HG03139 (cell line): ENCODE data around the gene TRIM44.

Experiments used
- ATAC-seq: cut with Tn5 transposase; IDR thresholded peaks from one replicate; pipeline ENCODE4 v1.9.1; 2021; ENCODE audit not compliant: unreplicated experiment

The TRIM44 gene, protein sequence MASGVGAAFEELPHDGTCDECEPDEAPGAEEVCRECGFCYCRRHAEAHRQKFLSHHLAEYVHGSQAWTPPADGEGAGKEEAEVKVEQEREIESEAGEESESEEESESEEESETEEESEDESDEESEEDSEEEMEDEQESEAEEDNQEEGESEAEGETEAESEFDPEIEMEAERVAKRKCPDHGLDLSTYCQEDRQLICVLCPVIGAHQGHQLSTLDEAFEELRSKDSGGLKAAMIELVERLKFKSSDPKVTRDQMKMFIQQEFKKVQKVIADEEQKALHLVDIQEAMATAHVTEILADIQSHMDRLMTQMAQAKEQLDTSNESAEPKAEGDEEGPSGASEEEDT

DNA sequence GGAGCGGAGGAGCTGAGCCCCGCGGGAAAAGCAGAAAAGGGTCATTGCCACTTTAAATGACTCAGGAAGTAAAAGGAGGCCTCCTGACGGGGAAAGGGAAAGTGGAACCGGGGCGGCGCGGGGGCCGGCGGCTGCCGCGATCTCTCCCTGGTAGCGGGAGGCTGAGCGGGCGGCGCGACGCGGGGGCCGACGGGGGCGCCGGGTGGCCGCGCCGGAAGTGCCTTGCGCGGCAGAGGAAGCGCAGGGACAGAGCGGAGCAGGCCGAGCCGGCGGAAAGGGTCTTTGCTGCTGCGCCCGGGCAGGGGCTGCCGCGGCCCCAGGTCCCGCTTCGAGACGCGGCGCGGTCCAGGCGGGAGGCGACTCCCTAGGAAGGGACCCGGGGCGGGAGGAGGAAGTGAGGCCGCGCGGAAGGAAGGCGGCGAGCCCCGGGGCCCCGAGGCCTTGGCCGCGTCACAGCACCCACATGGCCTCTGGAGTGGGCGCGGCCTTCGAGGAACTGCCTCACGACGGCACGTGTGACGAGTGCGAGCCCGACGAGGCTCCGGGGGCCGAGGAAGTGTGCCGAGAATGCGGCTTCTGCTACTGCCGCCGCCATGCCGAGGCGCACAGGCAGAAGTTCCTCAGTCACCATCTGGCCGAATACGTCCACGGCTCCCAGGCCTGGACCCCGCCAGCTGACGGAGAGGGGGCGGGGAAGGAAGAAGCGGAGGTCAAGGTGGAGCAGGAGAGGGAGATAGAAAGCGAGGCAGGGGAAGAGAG lies at the start of gene TRIM44:
Gene TRIM44 (plus strand): TSS at position 127 of the 759 bp plus-strand sequence. CDS start 337 bp downstream, at position 464.
- peak; percentile 87 for ATAC-seq

DNA sequence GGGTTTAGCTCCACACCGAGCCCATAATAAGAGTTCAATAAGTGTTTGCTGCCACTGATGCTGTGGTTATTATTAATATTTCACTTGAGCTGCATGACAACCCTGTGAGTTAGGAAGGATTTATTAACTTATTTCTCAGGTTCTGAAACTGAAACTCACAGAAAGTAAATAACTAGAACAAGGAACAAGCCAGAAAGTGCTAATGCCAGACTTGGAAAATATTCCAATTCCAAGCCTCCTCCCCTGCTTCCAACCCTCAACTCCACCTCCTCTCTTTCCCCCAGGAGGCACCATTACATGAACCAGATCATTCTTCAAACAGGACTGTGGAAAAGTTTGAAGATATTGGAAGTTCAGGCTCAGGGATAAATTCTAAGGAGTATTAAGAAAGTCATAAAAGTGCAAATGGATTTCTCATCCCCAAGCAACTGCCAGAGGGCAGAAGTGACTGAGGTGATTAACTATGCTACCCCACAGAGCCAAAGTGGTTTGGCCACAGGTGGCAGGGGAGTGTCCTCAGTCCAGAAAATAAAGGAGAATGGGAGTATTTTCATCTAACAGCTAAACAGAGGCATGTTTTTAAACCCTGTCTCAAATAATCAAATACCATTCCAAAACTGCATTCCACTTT lies 47.5 kb upstream of the TRIM44 start:
- ATAC-seq = no peak

DNA sequence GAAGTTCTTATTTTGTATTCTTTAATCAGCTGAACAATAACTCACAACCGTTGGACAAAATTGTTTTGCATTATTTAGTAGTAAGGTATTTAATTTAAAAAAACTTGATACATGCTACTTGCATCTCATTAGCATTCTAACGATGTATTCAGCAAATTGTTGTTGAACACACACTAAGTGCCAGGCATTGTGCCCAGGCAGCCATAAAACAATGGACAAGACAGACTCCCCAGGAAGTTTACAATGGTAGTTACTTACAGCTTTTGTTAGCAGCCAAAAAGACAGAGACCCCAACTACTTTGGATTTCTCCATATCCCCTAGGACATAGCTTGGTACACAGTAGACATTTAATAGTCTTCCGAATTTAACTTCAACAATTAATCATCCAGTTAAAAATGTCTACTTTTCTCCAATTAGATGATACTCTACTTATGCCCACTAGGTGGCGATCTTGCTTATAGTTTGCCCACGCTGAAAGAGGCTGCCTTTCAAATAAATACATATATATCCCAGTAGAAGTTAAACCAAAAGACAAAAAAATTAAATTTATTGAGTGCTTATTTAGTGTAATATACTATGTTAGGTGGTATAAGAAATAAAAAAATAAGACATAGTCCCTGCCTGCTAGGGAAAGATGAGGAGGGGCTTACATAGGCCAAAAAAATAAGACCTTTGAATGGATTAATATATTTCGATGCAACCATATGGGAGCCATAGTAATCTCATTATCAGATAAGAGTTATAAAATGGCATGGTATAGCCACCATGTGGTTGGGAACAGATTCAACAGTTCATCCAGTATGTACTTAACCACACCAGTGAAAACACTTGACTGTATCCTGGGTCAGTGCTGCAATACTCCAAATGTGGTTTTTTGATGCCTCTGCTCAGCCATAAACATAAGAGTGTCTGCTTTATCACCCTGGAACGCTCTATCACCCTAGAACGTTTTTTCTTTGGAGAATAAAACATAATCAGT lies 46.4 kb upstream of the TRIM44 start:
- ATAC-seq = no peak

DNA sequence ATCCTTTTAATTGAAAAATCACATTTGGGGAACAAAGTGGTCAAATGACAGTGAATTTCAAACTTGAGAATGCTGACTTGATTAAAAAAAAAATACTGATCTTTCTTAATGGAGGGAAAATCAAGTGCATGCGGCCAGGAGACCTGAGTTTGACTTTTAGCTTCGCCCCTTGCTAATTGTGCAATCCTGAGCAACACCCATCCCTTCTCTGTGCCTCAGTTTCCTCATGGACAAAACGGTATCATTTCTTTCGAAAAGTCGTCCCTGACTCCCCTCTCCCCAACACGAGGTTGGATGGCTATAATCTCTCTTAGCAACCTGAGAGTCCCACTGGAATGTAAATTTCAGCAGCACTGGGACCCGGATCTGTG lies 45.3 kb upstream of the TRIM44 start:
- ATAC-seq = no peak

DNA sequence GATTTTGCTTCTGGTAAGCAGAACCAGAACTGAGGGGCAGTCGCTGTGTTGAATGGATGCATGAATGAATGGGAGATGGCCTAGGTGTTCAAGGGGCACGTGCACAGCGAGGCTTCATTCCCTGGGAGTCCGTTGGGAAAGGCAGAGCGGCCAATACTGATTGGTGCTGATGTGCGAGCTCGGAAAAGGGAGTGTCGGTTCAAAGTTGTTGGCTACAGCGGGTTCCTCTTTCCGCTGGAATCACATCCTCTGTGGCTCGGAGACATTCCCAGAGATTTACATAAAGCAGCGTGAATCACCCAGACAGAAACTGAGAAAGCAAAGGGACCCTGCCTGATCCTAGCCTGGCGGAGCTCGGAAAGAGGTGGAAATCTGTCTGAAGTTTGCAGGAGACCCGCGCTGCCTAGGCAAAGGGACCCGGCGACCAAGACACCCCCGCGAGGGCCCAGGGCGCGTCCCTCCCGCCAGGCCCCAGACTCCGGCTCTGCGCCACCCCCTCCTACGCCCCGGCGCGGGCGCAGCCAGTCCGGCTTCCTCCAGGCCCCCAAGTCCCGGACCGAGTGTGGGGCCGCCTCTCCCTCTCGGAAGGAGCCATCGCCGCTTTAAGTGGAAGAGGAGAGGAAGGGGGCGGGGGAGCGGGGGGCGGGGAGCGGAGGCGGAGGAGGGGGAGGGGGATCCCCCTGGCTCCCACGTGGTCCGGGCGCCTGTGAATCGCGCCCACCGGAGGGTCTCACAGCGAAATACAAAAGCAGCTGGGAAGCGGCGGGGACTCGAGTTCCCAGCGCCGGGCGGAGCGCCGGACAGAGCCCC lies 44.7 kb upstream of the TRIM44 start, which contains the start of gene FJX1:
Gene FJX1 (plus strand): TSS at position 774 of the 810 bp plus-strand sequence. CDS start 177 bp downstream, outside the sequence.
- ATAC-seq = peak; percentile 28

DNA sequence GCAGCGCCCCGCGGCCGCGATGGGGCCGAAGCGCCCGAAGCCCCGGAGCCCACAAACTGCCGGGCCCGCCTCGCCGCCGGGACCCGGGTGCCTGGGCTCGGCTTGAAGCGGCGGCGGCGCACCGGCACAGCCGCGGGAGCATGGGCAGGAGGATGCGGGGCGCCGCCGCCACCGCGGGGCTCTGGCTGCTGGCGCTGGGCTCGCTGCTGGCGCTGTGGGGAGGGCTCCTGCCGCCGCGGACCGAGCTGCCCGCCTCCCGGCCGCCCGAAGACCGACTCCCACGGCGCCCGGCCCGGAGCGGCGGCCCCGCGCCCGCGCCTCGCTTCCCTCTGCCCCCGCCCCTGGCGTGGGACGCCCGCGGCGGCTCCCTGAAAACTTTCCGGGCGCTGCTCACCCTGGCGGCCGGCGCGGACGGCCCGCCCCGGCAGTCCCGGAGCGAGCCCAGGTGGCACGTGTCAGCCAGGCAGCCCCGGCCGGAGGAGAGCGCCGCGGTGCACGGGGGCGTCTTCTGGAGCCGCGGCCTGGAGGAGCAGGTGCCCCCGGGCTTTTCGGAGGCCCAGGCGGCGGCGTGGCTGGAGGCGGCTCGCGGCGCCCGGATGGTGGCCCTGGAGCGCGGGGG lies 44.0 kb upstream of the TRIM44 start:
- ATAC-seq = peak; percentile 33

DNA sequence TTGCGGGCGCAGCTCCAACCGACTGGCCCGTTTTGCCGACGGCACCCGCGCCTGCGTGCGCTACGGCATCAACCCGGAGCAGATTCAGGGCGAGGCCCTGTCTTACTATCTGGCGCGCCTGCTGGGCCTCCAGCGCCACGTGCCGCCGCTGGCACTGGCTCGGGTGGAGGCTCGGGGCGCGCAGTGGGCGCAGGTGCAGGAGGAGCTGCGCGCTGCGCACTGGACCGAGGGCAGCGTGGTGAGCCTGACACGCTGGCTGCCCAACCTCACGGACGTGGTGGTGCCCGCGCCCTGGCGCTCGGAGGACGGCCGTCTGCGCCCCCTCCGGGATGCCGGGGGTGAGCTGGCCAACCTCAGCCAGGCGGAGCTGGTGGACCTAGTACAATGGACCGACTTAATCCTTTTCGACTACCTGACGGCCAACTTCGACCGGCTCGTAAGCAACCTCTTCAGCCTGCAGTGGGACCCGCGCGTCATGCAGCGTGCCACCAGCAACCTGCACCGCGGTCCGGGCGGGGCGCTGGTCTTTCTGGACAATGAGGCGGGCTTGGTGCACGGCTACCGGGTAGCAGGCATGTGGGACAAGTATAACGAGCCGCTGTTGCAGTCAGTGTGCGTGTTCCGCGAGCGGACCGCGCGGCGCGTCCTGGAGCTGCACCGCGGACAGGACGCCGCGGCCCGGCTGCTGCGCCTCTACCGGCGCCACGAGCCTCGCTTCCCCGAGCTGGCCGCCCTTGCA lies 43.3 kb upstream of the TRIM44 start:
- peak; percentile 36 for ATAC-seq

DNA sequence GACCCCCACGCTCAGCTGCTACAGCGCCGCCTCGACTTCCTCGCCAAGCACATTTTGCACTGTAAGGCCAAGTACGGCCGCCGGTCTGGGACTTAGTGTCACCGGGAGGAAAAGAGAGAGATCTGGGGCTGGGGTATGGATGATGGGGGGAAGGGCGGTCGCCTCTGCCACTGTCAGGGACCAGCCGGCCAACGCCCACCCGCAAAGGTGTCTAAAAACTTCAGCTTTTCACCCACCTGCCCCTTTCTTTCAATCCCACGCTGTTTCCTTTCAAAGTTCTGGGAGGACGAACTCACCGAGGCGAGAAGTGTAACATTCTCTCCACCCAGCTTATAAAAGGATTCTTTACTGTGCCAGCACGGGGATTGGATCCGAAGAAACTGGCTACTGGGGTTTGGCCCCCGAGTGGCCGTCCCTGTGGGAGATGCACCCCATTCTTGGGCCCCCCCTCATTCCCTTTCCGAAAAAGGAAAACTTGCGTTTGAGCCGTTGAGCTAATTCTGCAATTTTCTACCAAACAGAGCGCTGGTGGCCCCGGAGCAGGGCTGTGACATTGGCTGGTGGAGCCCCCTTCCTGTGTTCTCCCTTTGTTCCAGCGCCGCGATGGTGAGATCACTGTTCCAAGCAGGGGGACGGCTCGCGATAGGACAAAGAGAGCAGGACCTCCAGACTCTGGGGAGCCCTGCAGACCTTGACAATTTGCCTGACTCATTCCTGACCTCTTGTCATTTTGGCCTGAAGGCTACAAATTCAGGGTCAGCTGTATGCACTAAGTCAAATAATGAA lies 42.5 kb upstream of the TRIM44 start:
- no peak for ATAC-seq

- no peak for ATAC-seq
Measured at GRCh38 chr11:35620795-35621194, 41.8 kb upstream of the TRIM44 start.

DNA sequence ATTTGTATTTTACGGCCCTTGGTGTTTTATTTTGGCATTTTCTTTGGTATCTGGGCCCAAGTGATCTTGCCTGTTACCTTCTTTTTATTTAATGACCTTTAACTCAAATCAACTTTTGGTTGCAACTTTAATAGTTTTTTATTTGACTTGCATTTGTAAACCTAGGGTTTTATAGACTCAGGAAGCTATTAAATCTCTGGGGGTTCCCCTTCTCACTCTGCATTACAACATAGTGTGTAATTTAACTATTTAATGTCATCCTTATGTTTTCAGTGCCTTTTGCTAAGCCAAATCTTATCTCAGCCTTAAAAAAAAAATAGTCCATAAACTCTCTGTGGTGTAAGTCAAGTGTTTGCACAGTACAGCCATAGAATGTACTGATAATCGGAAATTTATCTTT lies 41.0 kb upstream of the TRIM44 start:
- ATAC-seq = no peak

GRCh38 chr11:35622070-35622469 lies 40.5 kb upstream of the TRIM44 start:
- no peak for ATAC-seq

DNA sequence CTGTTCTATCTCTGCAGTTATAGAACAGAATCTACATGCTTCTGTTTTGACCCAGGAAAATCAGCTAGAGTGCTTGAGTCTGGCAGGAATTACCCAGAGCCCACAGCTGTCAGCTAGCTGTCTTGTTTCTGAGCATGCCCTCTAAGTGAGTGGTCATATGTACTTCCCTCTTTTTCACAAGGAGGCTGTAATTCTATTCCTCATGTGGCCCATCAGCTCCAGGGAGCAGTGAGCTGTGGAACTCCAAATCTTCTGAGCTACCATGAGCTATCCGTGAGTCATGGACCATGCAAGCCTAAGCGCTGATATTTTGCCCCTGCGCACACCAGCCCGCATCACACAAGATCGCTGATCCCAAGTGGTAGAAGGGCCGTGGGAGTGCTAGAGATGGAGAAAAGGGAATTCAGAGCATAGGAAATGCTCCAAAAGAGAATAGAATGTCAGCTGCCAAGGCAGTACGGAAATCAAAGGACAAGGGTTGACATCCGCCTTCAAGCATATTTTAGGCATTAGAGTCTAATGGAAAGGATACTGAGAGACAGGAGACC lies 38.9 kb upstream of the TRIM44 start:
- ATAC-seq = no peak

GRCh38 chr11:35624316-35624715 lies 38.3 kb upstream of the TRIM44 start:
- no peak for ATAC-seq

GRCh38 chr11:35624781-35625180 lies 37.8 kb upstream of the TRIM44 start:
- no peak for ATAC-seq

- no peak for ATAC-seq
Measured at GRCh38 chr11:35626501-35626900, 36.1 kb upstream of the TRIM44 start.

- no peak for ATAC-seq
Measured at GRCh38 chr11:35629511-35629910, 33.1 kb upstream of the TRIM44 start.

- ATAC-seq = no peak
Measured at GRCh38 chr11:35629914-35630313, 32.7 kb upstream of the TRIM44 start.

DNA sequence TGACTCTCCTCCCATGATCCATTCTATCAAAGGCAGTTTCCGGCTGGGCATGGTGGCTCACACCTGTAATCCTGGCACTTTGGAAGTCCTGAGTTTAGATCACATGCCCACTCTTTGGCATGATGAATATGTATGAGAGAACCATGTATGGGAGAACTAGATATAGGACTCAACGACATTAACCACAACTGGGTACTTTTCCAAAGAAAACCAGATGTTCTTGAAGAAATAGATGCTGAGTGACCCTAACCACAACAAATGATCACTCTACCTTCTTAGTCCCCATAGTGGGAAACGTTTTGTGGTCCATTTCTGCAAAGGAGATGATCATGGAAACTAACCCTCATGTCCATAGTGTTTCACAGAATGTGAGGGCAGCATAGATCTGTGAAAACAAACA lies 30.7 kb upstream of the TRIM44 start:
- ATAC-seq = no peak
